PC-3 (cell line): ENCODE results near the gene EHD3. TPM values are rescaled to one million over a fixed set of nuclear protein-coding genes. Genes with fewer than 3 reads are reported as not detected.

Source experiments
- ATAC-seq: fragments of 200-7000 bp; cut with Tn5 transposase; 2 replicates; pipeline ENCODE4 v1.9.1; 2020; ENCODE audit warnings: mild to moderate bottlenecking, moderate library complexity
- BruUV-seq: library from RNA; stranded (reverse); fragments of 400-500 nt; replicated peaks from 2 replicates; lab custom pipeline; 2021; lab: Mats Ljungman, UMichigan
- CTCF ChIA-PET: fragments of 300-600 bp; sonication (Branson Sonifier 250); formaldehyde crosslinking; loops from one replicate; lab custom pipeline; 2022; ENCODE audit warnings: antibody characterized with exemption; lab: Charles Lee
- POLR2A ChIA-PET: fragments of 300-600 bp; sonication (Branson Sonifier 250); formaldehyde crosslinking; loops from one replicate; lab custom pipeline; 2022; ENCODE audit warnings: antibody characterized with exemption; ENCODE audit not compliant: unreplicated experiment; lab: Charles Lee
- DNase-seq: peaks from one replicate; pipeline ENCODE4 v3.0.0-alpha.2; 2015
- H2AFZ ChIP-seq: fragments of 300-600 bp; sonication (generic); 2 replicates; pipeline ENCODE4 v1.6.0; 2016; ENCODE audit warnings: antibody characterized with exemption, low read length
- H3F3A ChIP-seq: fragments of 300-600 bp; sonication (generic); one replicate; pipeline ENCODE4 v1.6.0; 2017; ENCODE audit warnings: antibody characterized with exemption, low read length, control low read depth, mild to moderate bottlenecking; ENCODE audit not compliant: unreplicated experiment
- H3K27ac ChIP-seq: fragments of 300-600 bp; sonication (generic); 2 replicates; pipeline ENCODE4 v1.5.1; 2016; ENCODE audit warnings: mild to moderate bottlenecking, low read length
- H3K27me3 ChIP-seq: fragments of 300-600 bp; sonication (generic); 2 replicates; pipeline ENCODE4 v1.6.1; 2016; ENCODE audit warnings: low read length, mixed read lengths
- H3K36me3 ChIP-seq: fragments of 300-600 bp; sonication (generic); 2 replicates; pipeline ENCODE4 v1.6.1; 2016; ENCODE audit warnings: low read depth, mixed run types, low read length, mixed read lengths
- H3K4me1 ChIP-seq: fragments of 300-600 bp; sonication (generic); 2 replicates; pipeline ENCODE4 v1.5.1; 2016; ENCODE audit warnings: low read length; ENCODE audit not compliant: insufficient read depth
- H3K4me2 ChIP-seq: fragments of 300-600 bp; sonication (generic); 2 replicates; pipeline ENCODE4 v1.6.0; 2016; ENCODE audit warnings: low read length
- H3K4me3 ChIP-seq: fragments of 300-600 bp; sonication (generic); 2 replicates; pipeline ENCODE4 v1.5.1; 2016; ENCODE audit warnings: mild to moderate bottlenecking, low read length, mixed read lengths
- H3K79me2 ChIP-seq: fragments of 300-600 bp; sonication (generic); 2 replicates; pipeline ENCODE4 v1.6.1; 2017; ENCODE audit warnings: low read length, mixed read lengths
- H3K9ac ChIP-seq: fragments of 300-600 bp; sonication (generic); 2 replicates; pipeline ENCODE4 v1.6.0; 2016; ENCODE audit warnings: mild to moderate bottlenecking, low read length
- H3K9me2 ChIP-seq: fragments of 300-600 bp; sonication (generic); replicated peaks from 2 replicates; pipeline ENCODE4 v1.6.1; 2016; ENCODE audit warnings: mixed run types, low read length, mixed read lengths
- H3K9me3 ChIP-seq: fragments of 300-600 bp; sonication (generic); 2 replicates; pipeline ENCODE4 v1.6.1; 2016; ENCODE audit warnings: low read length, mixed read lengths
- H4K20me1 ChIP-seq: fragments of 300-600 bp; sonication (generic); 2 replicates; pipeline ENCODE4 v1.6.1; 2016; ENCODE audit warnings: low read length, mixed read lengths
- EZH2 ChIP-seq: fragments of 300-600 bp; sonication (generic); IDR thresholded peaks from one replicate; pipeline ENCODE4 v1.6.1; 2017; ENCODE audit warnings: antibody characterized with exemption, mild to moderate bottlenecking, low read length; ENCODE audit not compliant: unreplicated experiment
- EZH2phosphoT487 ChIP-seq: fragments of 300-600 bp; sonication (generic); IDR thresholded peaks from 2 replicates; pipeline ENCODE4 v1.6.1; 2018; ENCODE audit warnings: mild to moderate bottlenecking, antibody characterized with exemption, low read length, borderline replicate concordance
- intact Hi-C: fragments of 100-400 bp; cut with micrococcal nuclease; formaldehyde crosslinking; loops from 2 replicates; pipeline ENCODE4 v1.9.0; 2023
- total RNA-seq: library from RNA; depleted of rRNA; stranded (reverse); fragments of >200 nt; gene quantifications from 2 replicates; pipeline ENCODE4 v1.2.3, GENCODE V29; 2014
- TF ChIP-seq, protein P1 (sequence below): fragments of 300-600 bp; sonication (generic); conservative IDR thresholded peaks from 2 replicates; pipeline ENCODE4 v1.5.1; 2017; ENCODE audit warnings: antibody characterized with exemption, low read depth, mild to moderate bottlenecking, low read length

EHD3 gene
- total RNA-seq, 1 experiment from 2014 or later, result 4.4 TPM

DNA sequence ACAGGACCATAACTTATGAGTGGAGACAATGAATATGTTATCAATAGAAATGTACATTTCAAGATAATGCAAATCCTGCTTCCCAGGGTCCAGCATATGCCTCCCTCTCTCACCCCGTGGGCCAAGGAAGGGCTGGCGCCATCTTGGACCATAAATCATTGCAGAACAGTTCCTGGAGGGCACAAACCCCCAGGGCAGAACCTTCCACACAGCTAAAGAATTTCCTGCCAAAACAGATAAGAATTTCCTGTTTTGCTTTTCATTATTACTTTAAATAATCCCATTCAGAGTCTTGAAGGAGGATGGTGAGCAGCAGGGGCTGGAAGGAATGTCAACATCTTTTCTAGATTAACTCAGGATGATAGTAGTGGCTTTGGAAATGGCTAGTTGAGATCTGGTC, 53.7 kb downstream of the EHD3 start:
- CTCF ChIA-PET, result no interaction called here

DNA sequence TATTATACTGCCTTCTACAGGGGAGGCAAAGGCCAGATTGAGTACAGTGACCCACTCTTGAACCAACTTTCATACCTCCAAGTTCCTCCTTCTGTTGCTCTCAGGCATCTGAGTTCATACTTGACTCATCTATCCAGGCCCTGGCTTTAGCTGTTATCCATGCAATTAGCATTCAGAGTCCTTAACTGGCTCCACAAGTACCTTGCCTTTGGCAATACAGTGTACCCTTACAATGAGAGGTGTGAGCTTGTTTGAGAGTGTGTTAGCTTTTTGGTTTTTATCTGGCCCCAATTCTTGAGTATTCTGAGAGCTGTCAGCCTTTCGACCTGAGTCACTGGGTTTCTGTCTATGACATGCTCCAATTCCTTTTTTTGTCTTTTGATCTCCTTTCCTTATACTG, 60.2 kb downstream of the EHD3 start:
- TF ChIP-seq EZH2phosphoT487 (no peak), EZH2 (no peak)
- TF ChIP-seq, protein P1, sequence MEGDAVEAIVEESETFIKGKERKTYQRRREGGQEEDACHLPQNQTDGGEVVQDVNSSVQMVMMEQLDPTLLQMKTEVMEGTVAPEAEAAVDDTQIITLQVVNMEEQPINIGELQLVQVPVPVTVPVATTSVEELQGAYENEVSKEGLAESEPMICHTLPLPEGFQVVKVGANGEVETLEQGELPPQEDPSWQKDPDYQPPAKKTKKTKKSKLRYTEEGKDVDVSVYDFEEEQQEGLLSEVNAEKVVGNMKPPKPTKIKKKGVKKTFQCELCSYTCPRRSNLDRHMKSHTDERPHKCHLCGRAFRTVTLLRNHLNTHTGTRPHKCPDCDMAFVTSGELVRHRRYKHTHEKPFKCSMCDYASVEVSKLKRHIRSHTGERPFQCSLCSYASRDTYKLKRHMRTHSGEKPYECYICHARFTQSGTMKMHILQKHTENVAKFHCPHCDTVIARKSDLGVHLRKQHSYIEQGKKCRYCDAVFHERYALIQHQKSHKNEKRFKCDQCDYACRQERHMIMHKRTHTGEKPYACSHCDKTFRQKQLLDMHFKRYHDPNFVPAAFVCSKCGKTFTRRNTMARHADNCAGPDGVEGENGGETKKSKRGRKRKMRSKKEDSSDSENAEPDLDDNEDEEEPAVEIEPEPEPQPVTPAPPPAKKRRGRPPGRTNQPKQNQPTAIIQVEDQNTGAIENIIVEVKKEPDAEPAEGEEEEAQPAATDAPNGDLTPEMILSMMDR, result no peak
- Histone ChIP-seq H3K4me2 (no peak overlapping the region), H4K20me1 (no peaks in the 10 kb centered on the region), H3K9me2 (no peaks in the 10 kb centered on the region), H3K9ac (no peak overlapping the region), H3K27me3 (no peaks in the 10 kb centered on the region), H2AFZ (no peak overlapping the region), H3K4me1 (no peaks in the 10 kb centered on the region), H3F3A (no peaks in the 10 kb centered on the region), H3K36me3 (no peaks in the 10 kb centered on the region), H3K4me3 (no peak overlapping the region), H3K9me3 (no peaks in the 10 kb centered on the region), H3K79me2 (no peaks in the 10 kb centered on the region), H3K27ac (no peak overlapping the region)
- POLR2A ChIA-PET, result no interaction called here
- CTCF ChIA-PET, result no interaction called here
- no TSS peak for BruUV-seq
- intact Hi-C loops, result no loop called here
- DNase-seq (no peak), ATAC-seq (no peak)

More for the DNA sequence above, 53.7 kb downstream of the EHD3 start:
- TF ChIP-seq, protein P1, result no peak
- TF ChIP-seq EZH2, result no peak
- no peak for TF ChIP-seq EZH2phosphoT487
- BruUV-seq, result no TSS peak
- H3K27ac ChIP-seq, result no peak overlapping the region
- intact Hi-C loops, result no loop called here
- H3K9ac ChIP-seq, result no peak overlapping the region
- H3K9me3 ChIP-seq, result no peaks in the 10 kb centered on the region
- no peaks in the 10 kb centered on the region for H4K20me1 ChIP-seq
- H3K9me2 ChIP-seq, result no peaks in the 10 kb centered on the region
- no peak overlapping the region for H2AFZ ChIP-seq
- no peaks in the 10 kb centered on the region for H3K79me2 ChIP-seq
- POLR2A ChIA-PET, result no interaction called here
- ATAC-seq (no peak), DNase-seq (no peak)
- no peaks in the 10 kb centered on the region for H3F3A ChIP-seq
- H3K4me1 ChIP-seq, result peaks cover 10% of the 10 kb centered on the region
- H3K4me2 ChIP-seq, result no peak overlapping the region
- H3K36me3 ChIP-seq, result no peaks in the 10 kb centered on the region
- no peak overlapping the region for H3K4me3 ChIP-seq
- H3K27me3 ChIP-seq, result no peaks in the 10 kb centered on the region

DNA sequence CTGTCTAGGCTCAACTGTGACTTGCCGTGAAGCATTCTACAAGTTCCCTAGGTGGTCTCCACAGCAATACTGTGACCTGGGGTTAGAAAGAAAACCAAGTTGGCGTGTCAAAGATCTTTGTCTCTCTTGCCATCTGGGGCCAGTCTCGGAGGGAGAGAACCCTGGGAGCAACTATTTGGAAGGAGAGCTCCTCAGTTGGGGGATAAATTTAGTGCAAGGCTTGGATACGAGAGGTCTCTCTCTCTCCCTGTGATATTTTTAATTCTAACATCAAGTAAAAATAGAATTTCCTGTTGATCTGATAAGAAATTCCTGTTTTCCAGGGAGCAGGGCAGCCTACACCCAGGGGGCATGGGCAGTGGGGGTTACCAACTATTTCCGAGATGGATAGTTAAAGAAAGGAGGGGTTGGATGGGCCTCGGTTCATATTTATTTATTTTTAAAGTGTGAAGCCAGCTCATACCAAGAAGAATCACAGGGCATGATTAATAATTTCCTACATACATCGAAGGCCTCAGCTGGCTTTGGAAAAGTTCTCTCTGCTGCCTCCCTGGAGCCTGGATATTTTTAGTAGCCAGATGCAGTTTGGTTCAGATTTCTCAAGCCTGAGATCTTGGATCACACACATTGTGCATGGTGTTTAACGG, 62.8 kb downstream of the EHD3 start:
- no peak overlapping the region for H3K27ac ChIP-seq
- H4K20me1 ChIP-seq, result no peaks in the 10 kb centered on the region
- intact Hi-C loops, result no loop called here
- H3K4me2 ChIP-seq, result no peak overlapping the region
- ATAC-seq (no peak), DNase-seq (no peak)
- no peaks in the 10 kb centered on the region for H3K79me2 ChIP-seq
- H3F3A ChIP-seq, result no peaks in the 10 kb centered on the region
- TF ChIP-seq EZH2phosphoT487 (no peak), EZH2 (no peak)
- TF ChIP-seq, protein P1, result no peak
- no peaks in the 10 kb centered on the region for H3K27me3 ChIP-seq
- ChIA-PET CTCF (no interaction called here), POLR2A (no interaction called here)
- H3K4me3 ChIP-seq, result no peak overlapping the region
- H3K9ac ChIP-seq, result no peak overlapping the region
- no peaks in the 10 kb centered on the region for H3K9me3 ChIP-seq
- H3K4me1 ChIP-seq, result no peaks in the 10 kb centered on the region
- H3K36me3 ChIP-seq, result no peaks in the 10 kb centered on the region
- H3K9me2 ChIP-seq, result no peaks in the 10 kb centered on the region
- H2AFZ ChIP-seq, result no peak overlapping the region
- BruUV-seq, result no TSS peak
